ENCODE measurements around the gene CDC5L. TPM values are rescaled to one million over a fixed set of nuclear protein-coding genes. Genes with fewer than 3 reads are reported as not detected.
A peak's percentile ranks its signal among the peaks of the same experiment; 100 is the strongest.
"Not testable (repeated sequence)": the region's sequence is repeated elsewhere in the genome, so short reads cannot be mapped to it uniquely, and the experiment has no call there.

CDC5L gene
- total RNA-seq, 1 donor from 2014 or later: 18.7 TPM

DNA sequence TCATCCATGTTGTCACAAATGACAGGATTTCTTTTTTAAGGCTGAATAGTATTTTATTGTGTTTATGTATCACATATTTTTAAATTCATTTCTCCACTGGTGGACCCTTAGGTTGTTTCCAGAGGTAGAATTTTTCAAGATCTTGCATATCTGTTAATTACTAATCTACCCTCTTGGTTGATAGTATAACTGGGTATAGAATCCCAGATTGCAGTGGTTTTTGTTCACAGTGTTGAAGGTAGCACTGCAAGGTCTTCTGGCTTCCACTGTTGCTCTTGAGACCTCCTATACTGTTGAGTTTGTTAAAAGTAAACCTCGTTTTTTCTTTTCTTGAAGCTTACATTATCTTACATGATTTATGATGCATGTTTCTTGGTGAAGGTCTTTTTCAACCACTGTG is 22.9 kb downstream of the CDC5L start:
- no peak for DNase-seq (ENCODE audit: extremely low read depth, low read depth, low spot score)

DNA sequence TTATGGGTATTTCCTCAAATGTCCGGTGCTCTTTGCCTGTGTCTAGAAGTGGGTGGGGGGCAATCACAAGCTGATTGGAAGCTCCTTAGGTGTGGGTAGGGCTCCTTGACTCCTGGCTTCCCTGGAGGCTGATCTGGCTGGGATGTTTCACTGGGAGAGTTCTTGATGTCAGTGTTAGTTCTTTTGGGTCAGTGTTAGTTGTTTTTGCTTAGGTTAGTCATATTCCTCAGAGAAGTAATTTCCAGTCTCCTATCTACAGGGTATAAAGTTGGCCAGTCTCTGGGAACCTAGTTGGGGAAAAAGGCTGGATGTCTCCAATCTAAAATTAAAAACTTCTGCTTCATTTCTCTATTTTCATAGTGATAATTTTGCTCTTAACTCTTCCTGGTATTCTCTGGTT is 23.6 kb downstream of the CDC5L start:
- DNase-seq (ENCODE audit: extremely low read depth, low read depth, low spot score): no peak

DNA sequence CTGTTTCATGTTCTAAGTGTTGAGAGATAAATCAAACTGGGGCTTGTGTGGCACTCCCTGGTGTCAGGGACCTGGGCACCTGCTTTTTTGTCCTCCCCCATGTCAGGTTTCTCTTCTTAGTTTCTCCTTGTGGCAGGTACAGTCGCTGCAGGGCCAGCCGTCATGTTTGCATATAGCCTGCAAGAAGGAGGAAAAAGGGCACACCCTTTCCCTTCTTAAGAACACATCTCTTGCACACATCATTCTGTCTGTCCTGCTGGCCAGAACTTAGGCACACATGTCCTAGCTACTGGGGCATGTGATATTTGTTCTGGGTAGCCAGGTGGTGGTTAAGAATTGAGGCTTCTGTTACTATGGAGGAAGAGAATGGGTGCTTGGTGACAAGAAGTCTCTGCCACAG is 27.9 kb downstream of the CDC5L start:
- DNase-seq (ENCODE audit: extremely low read depth, low read depth, low spot score): no peak

DNA sequence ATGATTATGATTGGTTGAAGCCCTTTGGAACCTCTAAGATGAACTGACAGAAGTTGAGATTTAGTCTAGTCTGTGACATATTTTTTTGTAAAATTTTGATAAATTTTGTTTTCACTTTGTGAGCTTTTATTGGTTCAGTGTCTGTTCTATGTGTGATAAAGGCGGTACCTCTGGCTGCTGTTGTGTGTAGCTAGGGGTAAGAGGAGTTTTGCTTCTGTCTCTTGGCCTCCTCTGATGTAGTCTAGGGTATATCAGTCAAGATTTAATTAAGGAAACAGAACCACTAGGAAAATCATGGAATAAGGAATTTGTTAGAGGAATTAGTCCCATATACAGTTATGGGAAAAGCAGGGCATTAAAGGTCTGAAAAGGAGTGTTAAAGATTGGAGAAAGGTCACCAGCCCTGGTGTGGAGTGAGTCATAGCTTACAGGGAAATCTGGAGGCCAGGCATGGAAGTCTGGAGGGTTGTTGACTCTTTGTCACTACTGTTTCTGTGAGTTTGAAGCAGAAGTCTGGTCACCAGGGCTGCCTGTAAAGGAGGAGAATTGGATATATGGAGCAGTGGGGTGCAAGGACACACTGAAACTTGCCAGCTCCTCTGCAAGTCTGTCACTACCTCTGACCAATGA is 28.5 kb downstream of the CDC5L start:
- peak; percentile 57 for DNase-seq (ENCODE audit: extremely low read depth, low read depth, low spot score)

DNA sequence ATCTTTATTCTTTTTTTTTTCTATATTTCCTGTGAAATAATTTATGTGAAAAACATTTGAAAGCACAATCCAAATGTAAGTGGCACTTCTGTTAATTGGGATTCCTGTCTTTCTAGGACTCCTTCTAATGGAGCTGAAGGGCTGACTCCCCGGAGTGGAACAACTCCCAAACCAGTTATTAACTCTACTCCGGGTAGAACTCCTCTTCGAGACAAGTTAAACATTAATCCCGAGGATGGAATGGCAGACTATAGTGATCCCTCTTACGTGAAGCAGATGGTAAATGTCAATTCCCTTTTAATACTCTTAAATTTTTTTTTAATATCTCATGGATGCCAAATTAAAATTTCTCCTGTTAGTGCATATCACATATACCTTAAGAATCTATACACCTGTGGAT is 35.0 kb downstream of the CDC5L start:
- DNase-seq (ENCODE audit: extremely low read depth, low read depth, low spot score): no peak

DNA sequence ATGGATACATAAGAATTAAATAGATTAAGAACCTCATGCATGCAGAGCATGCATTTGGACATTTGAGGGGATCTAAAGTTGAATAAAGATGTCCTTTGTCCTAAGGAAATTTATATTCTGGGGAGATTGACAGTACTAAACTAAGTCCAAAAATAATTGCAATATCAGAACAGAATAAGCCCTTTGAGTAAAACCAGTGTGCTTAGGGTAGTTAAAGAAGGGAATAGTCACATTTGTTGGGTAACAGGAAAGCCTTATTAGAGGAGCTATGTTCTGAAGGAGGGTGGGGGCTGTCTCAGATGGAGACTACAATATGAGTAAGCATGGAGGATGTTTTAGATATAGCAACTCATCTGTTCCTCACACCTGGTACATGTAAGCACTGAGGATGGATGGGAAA is 35.8 kb downstream of the CDC5L start:
- no peak for DNase-seq (ENCODE audit: extremely low read depth, low read depth, low spot score)

DNA sequence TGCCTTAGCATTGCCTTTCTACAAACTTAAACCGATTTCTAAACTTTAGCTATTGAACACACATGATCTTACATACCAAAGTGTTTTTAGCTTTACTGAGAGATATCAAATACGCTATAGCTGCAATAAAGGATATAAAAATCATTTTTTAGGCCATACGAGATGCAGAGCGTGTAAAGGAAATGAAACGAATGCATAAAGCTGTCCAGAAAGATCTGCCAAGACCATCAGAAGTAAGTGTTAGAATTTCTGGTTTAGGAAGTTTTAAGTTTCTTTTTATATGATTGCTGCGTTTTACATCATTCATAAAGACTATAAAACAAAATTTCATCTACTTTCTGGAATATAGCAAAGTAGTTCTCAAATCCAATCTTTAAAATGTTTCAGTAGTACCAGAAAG is 38.4 kb downstream of the CDC5L start:
- no peak for DNase-seq (ENCODE audit: extremely low read depth, low read depth, low spot score)

DNA sequence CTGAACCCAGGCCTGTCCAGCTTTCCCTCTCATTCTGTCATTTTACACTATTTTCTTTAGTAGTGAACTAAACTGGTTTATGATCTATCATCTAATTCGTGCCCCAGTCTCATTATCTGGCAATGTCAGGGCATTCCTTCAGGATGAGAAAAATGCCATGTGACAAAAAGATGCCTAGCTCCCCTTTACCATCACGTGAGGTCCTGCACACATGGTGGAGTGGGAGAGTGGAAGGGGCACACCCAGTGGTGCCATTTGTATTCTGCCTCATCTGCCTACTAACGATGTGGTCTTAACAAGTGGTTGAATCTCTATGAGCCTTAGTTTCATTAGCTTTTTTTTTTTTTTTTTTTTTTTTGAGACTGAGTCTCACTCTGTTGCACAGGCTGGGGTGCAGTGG is 41.2 kb downstream of the CDC5L start:
- no peak for DNase-seq (ENCODE audit: extremely low read depth, low read depth, low spot score)

DNA sequence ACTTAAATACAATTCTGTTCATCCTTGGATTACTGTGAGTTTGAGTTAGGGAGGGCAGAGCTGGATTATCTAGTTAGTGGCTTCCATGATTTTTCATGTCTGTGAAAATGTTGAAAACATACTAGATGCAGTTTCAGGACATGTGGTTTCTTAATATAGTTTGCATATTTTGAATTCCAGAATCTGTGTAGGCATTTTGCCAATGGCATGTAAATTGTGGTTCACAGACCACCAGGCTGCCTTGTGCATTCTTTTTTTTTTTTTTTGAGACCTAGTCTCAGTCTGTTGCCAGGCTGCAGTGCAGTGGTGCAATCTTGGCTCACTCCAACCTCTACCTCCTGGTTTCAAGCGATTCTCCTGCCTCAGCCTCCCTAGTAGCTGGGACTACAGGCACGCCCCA is 42.8 kb downstream of the CDC5L start:
- no peak for DNase-seq (ENCODE audit: extremely low read depth, low read depth, low spot score)

DNA sequence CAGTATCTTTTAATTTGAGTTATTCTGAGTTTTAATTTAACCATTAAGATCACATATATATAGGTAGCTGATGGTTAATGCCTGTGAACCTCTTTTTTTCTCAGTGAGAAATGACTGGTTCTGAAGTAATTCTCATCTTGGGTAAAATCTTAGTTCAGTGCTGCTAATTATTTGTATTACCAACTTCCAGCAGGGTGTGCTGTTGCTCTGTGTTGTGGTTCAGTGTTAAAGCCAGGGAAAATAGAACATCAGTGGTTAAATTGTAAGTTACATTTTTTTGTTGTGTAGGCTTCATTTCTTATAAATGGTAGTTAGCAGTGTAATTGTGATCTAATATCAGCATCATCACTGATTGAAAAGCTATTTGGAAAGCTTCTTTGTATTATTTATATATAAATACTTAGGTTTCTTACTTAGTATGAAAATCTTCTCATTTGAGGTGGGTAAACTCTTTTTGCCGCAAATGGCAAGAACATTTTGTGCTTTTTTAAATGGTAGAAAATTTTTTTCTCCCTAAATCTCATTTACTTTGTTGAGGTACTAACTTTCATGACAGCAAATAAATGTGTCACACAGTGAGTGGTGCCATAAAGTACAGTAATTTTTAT is 43.7 kb downstream of the CDC5L start:
- peak; percentile 36 for DNase-seq (ENCODE audit: extremely low read depth, low read depth, low spot score)

DNA sequence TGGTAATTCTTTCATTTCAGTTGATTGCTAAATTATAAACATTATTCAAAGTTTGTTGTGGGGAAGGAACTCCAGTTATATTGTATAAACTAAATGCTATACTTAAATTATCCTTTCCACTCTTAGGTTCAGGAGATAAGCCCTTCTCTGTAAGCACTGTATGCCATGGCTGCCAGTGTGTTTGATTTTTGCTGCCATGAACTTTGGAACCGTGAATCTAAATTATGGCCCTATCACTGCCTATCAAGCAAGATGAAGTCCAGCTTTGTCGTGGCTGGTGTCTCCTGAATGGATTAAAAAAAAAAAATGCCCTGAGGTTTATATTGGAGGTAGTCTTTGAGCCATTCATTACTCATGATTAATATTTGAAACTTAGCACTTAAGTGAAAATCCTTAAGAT is 44.7 kb downstream of the CDC5L start:
- DNase-seq (ENCODE audit: extremely low read depth, low read depth, low spot score): no peak

DNA sequence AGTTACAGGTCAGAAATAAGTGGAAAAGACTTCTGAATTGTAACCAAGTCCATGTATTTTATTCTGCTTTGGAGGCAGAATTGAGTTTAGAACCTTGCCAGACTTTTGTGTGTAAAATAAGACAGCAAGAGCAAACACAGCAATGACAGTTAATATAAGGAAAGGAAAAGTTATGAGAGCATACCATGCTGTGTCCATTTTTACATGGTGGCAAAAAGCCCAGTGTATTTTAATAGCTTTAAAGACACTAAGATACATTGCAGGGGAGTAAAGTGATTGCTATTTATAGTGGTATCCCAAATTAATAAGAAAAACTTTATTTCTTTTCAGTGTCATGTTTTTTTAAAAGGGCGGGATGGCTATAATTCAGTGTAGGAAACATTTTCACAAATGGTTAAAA is 45.2 kb downstream of the CDC5L start:
- DNase-seq (ENCODE audit: extremely low read depth, low read depth, low spot score): no peak

DNA sequence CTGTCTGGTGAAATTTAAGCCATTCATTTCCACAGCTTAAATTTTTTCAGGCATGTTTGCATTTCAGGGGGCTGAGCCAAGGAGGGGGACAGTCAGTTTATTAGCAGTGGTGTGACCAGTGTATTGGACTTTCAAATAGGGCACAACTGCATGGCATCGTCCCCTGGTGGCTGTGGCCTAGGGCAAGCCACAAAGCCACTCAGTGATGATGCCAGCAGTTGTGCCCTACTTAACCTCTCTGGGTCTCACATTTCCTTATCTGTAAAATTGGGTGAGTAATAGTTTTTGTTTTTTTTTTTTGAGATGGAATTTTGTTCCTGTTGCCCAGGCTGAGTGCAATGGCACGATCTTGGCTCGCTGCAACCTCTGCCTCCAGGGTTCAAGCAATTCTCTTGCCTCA is 48.0 kb downstream of the CDC5L start:
- no peak for DNase-seq (ENCODE audit: extremely low read depth, low read depth, low spot score)

DNA sequence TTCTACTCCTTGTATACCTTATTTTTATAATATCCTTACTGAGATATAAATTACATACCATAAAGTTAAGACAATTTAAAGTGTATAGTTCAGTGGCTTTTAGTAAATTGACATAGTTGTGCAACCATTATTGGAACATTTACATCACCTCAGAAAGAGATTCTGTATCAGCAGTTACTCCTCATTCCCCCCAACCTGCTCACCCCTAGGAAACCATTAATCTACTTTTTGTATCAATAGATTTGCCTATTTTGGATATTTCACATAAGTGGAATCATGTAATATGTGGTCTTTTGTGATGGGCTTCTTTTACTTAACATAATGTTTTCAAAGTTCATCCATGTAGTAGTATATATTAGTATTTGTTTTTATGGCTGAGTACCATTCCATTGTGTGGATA is 51.3 kb downstream of the CDC5L start:
- DNase-seq (ENCODE audit: extremely low read depth, low read depth, low spot score): no peak

DNA sequence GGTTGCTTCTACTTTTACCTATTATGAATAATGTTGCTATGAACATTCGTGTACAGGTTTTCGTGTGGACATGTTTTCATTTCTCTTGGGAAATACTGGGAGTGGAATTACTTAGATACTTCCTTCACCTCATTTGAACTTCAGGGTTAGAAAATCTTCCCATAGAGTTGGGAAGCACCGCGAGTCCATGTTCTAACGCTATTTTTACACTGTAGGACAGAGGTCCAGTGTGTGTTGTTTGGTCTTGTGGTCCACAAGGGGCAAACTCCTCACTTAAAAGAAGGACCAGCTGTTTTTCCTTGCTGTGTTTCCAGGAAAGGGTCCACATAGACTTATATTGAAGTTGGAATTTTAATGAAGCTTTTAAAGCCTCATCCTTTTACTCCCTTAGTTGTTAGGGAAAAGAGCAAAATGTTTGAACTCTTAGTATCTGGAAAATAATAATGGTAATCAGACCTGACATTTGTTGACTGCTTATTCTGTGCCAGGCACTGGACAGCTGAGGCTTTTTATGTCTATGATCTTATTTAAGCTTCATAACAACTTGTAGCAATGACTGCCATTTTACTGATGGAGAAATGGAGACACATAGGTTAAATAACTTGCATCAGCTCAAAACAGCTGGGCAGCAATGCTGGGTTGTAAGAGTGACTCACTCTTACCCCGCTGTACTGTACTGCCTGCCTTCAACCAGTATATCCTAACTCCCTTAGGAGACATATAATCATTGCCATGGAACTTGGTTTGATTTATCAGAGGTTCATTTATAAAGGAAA is 52.0 kb downstream of the CDC5L start:
- no peak for DNase-seq (ENCODE audit: extremely low read depth, low read depth, low spot score)

DNA sequence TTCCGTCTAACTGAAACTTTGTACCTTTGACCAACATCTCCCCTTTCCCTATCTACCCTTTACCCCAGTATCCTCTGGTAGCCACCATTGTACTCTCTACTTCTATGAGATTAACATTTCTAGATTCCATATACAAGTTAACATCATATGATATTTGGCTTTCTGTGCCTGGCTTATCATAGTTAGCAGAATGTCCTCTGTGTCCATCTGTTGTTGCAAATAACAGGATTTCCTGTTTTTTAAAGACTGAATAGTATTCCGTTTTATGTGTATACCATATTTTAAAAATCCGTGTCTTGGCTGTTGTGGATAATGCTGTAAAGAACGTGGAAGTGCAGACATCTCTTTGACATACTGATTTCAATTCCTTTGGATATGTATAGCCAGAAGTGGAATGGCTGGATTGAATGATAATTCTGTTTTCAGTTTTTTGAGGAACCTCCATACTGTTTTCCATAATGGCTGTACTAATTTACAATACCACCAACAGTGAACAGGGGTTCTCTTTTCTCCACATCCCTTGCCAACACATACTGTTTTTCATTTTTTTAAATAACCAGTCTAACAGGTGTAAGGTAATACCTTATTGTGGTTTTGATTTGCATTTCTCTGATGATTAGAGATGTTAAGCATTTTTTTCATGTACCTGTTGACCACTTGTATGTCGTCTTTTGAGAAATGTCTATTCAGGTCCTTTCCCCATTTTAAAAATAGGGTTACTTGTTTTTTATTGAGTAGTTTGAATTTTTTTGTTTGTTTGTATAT is 53.8 kb downstream of the CDC5L start:
- DNase-seq (ENCODE audit: extremely low read depth, low read depth, low spot score): no peak

DNA sequence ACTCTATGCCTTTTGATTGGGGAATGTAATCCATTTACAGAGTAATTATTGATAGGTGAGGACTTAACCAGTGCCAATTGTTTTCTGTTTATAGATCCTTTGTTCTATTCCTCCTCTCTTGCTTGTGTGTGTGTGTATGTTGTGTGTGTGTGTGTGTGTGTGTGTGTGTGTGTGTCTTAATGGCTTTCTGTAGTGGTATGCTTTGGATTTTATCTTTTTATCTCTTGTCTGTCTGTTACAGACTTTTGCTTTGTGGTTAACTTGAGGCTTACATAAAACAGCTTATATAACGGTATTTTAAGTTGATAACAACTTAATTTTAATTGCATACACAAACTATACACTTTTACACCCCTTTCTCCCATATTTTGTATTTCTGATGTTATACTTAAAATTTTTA is 54.7 kb downstream of the CDC5L start:
- no peak for DNase-seq (ENCODE audit: extremely low read depth, low read depth, low spot score)

DNA sequence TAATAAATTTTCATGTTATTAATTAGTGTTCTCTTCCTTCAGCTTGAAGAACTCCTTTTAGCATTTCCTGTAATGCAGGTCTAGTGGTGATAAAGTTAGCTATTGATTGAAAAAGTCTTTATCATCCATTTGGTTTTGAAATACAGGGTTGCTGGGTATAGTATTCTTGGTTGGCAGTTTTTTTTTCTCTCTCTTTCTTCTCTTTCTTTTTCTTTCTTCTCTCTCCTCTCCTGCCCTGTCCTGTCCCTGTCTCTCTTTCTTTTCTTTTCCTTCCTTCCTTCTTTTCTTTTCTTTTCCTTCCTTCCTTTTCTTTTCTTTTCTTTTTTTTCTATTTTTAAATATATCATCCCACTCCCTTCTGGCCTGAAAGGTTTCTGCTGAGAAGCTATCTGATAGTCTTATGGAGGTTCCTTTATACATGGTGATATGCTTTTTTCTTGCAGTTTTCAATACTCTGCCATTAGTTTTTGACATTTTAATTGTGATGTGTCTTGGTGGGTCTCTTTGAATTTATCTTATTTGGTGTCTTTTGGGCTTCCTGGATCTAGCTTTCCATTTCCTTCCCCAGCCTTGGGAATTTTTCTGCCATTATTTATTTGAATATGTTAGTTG is 55.4 kb downstream of the CDC5L start:
- no peak for DNase-seq (ENCODE audit: extremely low read depth, low read depth, low spot score)

DNA sequence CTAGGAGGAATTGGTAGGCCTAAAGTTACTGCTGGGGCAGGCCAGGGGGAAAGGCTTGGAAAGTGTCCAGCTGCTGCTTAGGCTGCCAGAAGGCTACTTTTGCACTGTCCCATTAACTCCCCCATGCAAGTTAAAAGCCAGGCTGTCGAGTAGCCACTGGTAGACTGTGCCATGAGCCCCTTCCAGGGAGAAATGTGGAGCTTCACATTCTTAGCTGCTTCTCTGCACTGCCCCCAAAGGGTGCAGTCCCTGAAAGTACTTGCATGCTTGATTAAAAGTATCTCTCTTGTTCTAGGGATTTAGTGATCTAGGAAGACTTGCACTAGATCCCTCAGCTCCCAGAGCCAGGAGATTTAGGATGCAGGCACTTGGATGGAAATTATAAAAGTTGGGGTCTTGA is 57.3 kb downstream of the CDC5L start:
- DNase-seq (ENCODE audit: extremely low read depth, low read depth, low spot score): no peak

DNA sequence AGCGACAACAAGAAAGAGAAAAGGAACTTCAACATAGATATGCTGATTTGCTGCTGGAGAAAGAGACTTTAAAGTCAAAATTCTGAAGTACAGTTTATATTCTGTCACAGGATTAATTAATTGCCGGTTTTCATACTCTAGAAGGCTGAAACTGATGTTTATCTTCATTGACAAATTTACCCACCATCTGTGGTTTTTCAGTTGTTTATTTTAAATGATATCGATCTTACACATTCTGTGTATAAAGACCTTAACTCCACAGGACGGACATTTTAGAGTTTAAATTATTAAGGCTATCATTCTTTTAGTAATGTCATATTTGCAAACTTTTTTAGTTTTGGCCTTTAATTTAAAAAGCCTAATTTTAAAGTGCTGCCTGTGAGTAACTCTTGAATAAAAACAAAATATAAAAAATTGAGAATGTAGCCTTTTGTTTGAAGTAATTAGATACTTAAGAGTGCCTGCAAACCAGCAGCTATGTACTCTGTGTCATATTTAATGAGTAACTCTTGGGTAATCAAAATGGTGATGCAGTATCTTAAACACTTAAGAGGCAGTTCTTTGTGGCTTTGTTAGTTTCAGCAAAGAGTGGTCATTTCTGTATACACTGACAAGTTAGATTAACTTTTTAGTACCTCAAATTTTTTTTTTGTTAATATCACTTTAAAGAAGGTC is 59.3 kb downstream of the CDC5L start:
- no peak for DNase-seq (ENCODE audit: extremely low read depth, low read depth, low spot score)

DNA sequence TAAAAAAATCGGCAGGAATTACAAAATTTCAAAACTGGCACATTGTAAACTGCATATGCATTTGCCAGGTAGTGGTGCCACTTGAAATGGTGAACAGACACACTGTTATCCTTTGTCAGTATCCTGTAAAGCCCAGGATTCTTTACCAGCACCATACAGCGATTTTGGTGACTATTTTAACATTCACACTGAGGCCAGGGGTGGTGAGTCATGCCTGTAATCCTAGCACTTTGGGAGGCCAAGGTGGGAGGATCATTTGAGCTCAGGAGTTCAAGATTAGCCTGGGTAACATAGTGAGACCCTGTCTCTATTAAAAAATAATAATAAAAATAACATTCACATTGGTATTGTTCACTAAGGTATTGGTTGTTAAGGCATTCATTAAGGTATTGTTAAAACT is 61.7 kb downstream of the CDC5L start:
- DNase-seq (ENCODE audit: extremely low read depth, low read depth, low spot score): not testable (repeated sequence)
